Panc1 (cell line): ENCODE data around the gene CHST15. TPM values are rescaled to one million over a fixed set of nuclear protein-coding genes. Genes with fewer than 3 reads are reported as not detected.

ENCODE experiments used
- ATAC-seq: fragments of 200-7000 bp; cut with Tn5 transposase; 2 replicates; pipeline ENCODE4 v1.9.1; 2020; ENCODE audit warnings: mild to moderate bottlenecking, moderate library complexity
- BruUV-seq: library from RNA; stranded (reverse); fragments of 400-500 nt; replicated peaks from 2 replicates; lab custom pipeline; 2021; lab: Mats Ljungman, UMichigan
- CTCF ChIA-PET: fragments of 300-600 bp; sonication (Branson Sonifier 250); formaldehyde crosslinking; loops from one replicate; lab custom pipeline; 2022; ENCODE audit warnings: antibody characterized with exemption; lab: Charles Lee
- POLR2A ChIA-PET: fragments of 300-600 bp; sonication (Branson Sonifier 250); formaldehyde crosslinking; loops from one replicate; lab custom pipeline; 2022; ENCODE audit warnings: antibody characterized with exemption; lab: Charles Lee
- DNase-seq: peaks from one replicate; pipeline ENCODE4 v3.0.0-alpha.2; 2010; ENCODE audit warnings: low read depth, low spot score
- H3K27ac ChIP-seq: 2 replicates; pipeline ENCODE4 v1.5.1; 2011; ENCODE audit warnings: mild to moderate bottlenecking, low read length, inconsistent platforms
- H3K27me3 ChIP-seq: fragments of 200-500 bp; sonication (Bioruptor generic); 2 replicates; pipeline ENCODE4 v1.6.0; 2014; ENCODE audit warnings: low read length, inconsistent platforms; ENCODE audit not compliant: control insufficient read depth, insufficient read depth
- H3K36me3 ChIP-seq: fragments of 200-500 bp; sonication (Bioruptor generic); 2 replicates; pipeline ENCODE4 v1.5.1; 2014; ENCODE audit warnings: inconsistent platforms, mild to moderate bottlenecking, low read length, moderate library complexity; ENCODE audit not compliant: control insufficient read depth, insufficient read depth
- H3K4me1 ChIP-seq: 2 replicates; pipeline ENCODE4 v1.5.1; 2011; ENCODE audit warnings: inconsistent platforms, mild to moderate bottlenecking, low read length, moderate library complexity; ENCODE audit not compliant: control insufficient read depth, insufficient read depth
- H3K4me3 ChIP-seq, 2 experiments: 2 replicates each; pipeline ENCODE4 v1.5.1; 2011 to 2012; ENCODE audit warnings: low read depth in 2 of 2, low read length in 2 of 2, mild to moderate bottlenecking in 2 of 2, inconsistent platforms in 1 of 2, moderate library complexity in 1 of 2
- H3K9me3 ChIP-seq: fragments of 200-500 bp; sonication (Bioruptor generic); 2 replicates; pipeline ENCODE4 v1.5.1; 2014; ENCODE audit warnings: low read depth, mild to moderate bottlenecking, inconsistent platforms, low read length, moderate library complexity; ENCODE audit not compliant: control insufficient read depth, insufficient read depth
- POLR2AphosphoS5 ChIP-seq: IDR thresholded peaks from 2 replicates; pipeline ENCODE4 v1.6.1; 2012; ENCODE audit warnings: mild to moderate bottlenecking, low read depth, low read length, moderate library complexity
- SIN3A ChIP-seq: IDR thresholded peaks from 2 replicates; pipeline ENCODE4 v1.6.1; 2012; ENCODE audit warnings: low read depth, mild to moderate bottlenecking, low read length, moderate library complexity, borderline replicate concordance; ENCODE audit not compliant: insufficient read depth
- TCF7L2 ChIP-seq: IDR thresholded peaks from 2 replicates; pipeline ENCODE4 v1.6.1; 2011; ENCODE audit warnings: mild to moderate bottlenecking, low read depth, low read length, inconsistent platforms
- in situ Hi-C: cut with HindIII; loops from 2 replicates; pipeline ENCODE4 v1.10.0; 2016; ENCODE audit warnings: low sequenced_read_pairs, low pct_unique_long_range_greater_than_20kb
- intact Hi-C: fragments of 100-400 bp; cut with micrococcal nuclease; formaldehyde crosslinking; loops from one replicate; pipeline ENCODE4 v1.10.0; 2022; ENCODE audit not compliant: unreplicated experiment
- total RNA-seq: library from RNA; stranded (reverse); gene quantifications from one replicate; pipeline ENCODE4 v1.2.1, GENCODE V29; 2021; ENCODE audit not compliant: unreplicated experiment
- TF ChIP-seq, protein P1 (sequence below): fragments of 450-650 bp; IDR thresholded peaks from 2 replicates; pipeline ENCODE4 v1.5.1; 2017; ENCODE audit warnings: mild to moderate bottlenecking
- TF ChIP-seq, protein P2 (sequence below), 2 experiments: IDR thresholded peaks; 2 replicates each; pipeline ENCODE4 v1.6.1; 2011 to 2012; ENCODE audit warnings: low read depth in 2 of 2, control low read depth in 1 of 2, low read length in 1 of 2, mild to moderate bottlenecking in 1 of 2, moderate library complexity in 1 of 2; ENCODE audit not compliant: insufficient read depth in 1 of 2

The CHST15 gene
- total RNA-seq, 1 experiment from 2014 or later, result 33.2 TPM

DNA sequence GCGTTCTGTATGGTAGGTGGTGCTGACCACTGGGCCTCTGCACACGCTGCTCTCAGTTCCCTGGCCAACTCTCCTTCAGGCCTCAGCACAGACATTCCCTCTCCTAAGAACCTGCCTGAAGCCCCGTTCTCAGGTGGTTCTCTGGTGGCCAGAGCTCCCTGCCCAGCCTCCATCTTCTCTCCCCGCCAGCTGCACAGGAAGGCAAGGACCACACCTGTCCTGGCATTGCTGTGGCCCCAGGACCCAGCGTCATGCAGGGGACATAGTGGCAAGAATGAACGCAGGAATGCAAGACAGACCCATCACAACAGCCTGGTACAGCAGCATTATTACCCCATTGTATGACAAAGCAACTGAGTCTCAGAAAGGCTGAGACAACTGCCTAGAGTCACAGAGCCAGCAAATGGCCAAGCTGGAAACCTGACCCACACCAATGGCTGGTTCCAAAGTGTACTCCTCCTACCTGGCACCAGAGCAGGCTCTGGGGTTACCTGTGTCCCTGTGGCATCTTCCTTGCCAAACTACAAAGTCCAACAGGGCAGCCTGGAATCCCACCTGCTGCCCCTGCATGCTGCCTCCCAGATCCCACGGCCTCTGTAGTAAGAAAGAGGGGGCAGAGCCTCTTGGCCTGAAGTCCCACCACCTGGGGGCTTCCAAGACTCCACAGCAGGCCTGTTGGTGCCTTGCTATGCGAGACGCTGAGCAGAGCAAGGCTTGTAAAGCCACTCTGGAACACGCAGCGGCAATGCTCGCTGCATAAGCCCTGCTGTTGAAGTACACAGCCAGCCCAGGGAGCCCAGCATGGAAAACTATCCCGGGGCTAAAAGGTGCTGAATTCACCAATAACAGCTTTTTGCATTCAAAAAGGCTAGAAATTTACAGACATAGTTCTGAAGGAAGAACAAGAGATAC is 73.3 kb downstream of the CHST15 start:
- POLR2A ChIA-PET, result interaction anchor here (0.5 kb wide), 1 partner anchor 138 kb away, joined by 3 read pairs; no protein-coding TSS in a partner anchor

DNA sequence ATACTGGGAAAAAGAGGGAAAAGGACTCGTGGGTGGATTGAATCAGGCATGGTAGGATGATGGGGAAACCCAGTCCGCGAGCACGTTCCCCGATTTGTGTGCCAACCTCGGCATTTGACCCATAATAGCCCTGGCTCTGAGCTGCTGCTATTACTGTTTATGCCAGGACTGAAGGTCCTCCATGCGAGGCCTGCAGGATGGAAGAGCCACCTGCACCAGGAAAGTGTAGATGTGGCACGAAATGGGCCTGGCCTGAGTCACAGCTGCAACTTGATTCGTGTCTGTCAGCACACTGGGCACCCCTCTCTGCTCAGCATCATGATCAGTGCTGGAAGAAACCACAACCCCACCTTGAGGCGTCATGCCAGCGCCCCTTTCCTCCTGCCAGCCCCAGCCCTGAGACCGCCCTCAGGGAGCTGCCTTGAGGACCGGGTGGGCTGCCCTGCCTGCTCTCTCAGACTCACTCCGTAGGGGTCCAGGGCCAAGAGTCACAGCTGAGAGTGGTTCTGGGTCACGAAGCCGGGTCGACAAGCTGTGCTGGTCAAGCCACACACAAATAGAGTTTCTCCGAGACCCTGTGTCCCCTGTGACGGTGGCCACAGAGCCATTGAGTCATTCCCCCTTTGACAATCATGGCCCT is 74.4 kb downstream of the CHST15 start:
- H3K9me3 ChIP-seq, result no peaks in the 10 kb centered on the region
- ChIA-PET POLR2A (no interaction called here), CTCF (no interaction called here)
- no peak for ATAC-seq
- no peaks in the 10 kb centered on the region for H3K36me3 ChIP-seq
- H3K27ac ChIP-seq, result no peak overlapping the region
- in situ Hi-C loops (no loop called here), intact Hi-C loops (no loop called here)
- TF ChIP-seq POLR2AphosphoS5, result no peak
- TF ChIP-seq TCF7L2, result no peak
- TF ChIP-seq, protein P1, sequence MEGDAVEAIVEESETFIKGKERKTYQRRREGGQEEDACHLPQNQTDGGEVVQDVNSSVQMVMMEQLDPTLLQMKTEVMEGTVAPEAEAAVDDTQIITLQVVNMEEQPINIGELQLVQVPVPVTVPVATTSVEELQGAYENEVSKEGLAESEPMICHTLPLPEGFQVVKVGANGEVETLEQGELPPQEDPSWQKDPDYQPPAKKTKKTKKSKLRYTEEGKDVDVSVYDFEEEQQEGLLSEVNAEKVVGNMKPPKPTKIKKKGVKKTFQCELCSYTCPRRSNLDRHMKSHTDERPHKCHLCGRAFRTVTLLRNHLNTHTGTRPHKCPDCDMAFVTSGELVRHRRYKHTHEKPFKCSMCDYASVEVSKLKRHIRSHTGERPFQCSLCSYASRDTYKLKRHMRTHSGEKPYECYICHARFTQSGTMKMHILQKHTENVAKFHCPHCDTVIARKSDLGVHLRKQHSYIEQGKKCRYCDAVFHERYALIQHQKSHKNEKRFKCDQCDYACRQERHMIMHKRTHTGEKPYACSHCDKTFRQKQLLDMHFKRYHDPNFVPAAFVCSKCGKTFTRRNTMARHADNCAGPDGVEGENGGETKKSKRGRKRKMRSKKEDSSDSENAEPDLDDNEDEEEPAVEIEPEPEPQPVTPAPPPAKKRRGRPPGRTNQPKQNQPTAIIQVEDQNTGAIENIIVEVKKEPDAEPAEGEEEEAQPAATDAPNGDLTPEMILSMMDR, result no peak
- TF ChIP-seq, protein P2, sequence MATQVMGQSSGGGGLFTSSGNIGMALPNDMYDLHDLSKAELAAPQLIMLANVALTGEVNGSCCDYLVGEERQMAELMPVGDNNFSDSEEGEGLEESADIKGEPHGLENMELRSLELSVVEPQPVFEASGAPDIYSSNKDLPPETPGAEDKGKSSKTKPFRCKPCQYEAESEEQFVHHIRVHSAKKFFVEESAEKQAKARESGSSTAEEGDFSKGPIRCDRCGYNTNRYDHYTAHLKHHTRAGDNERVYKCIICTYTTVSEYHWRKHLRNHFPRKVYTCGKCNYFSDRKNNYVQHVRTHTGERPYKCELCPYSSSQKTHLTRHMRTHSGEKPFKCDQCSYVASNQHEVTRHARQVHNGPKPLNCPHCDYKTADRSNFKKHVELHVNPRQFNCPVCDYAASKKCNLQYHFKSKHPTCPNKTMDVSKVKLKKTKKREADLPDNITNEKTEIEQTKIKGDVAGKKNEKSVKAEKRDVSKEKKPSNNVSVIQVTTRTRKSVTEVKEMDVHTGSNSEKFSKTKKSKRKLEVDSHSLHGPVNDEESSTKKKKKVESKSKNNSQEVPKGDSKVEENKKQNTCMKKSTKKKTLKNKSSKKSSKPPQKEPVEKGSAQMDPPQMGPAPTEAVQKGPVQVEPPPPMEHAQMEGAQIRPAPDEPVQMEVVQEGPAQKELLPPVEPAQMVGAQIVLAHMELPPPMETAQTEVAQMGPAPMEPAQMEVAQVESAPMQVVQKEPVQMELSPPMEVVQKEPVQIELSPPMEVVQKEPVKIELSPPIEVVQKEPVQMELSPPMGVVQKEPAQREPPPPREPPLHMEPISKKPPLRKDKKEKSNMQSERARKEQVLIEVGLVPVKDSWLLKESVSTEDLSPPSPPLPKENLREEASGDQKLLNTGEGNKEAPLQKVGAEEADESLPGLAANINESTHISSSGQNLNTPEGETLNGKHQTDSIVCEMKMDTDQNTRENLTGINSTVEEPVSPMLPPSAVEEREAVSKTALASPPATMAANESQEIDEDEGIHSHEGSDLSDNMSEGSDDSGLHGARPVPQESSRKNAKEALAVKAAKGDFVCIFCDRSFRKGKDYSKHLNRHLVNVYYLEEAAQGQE (IDR thresholded peaks at IDR 0.05; ENCODE audit: insufficient read depth in 1 of 2, low read depth in 2 of 2, low read length in 1 of 2), result no peak
- TF ChIP-seq SIN3A, result no peak
- H3K4me3 ChIP-seq, result no peak overlapping the region
- DNase-seq, result no peak
- no peaks in the 10 kb centered on the region for H3K27me3 ChIP-seq
- H3K4me1 ChIP-seq, result no peaks in the 10 kb centered on the region
- BruUV-seq, result no TSS peak

More for the DNA sequence above, 73.3 kb downstream of the CHST15 start:
- no peak for ATAC-seq
- intact Hi-C loops (no loop called here), in situ Hi-C loops (no loop called here)
- BruUV-seq, result no TSS peak
- no peaks in the 10 kb centered on the region for H3K9me3 ChIP-seq
- no peaks in the 10 kb centered on the region for H3K36me3 ChIP-seq
- H3K4me3 ChIP-seq, result no peak overlapping the region
- no peak for DNase-seq
- CTCF ChIA-PET, result no interaction called here
- H3K27ac ChIP-seq, result no peak overlapping the region
- no peaks in the 10 kb centered on the region for H3K4me1 ChIP-seq
- no peaks in the 10 kb centered on the region for H3K27me3 ChIP-seq
- no peak for TF ChIP-seq POLR2AphosphoS5
- TF ChIP-seq, protein P2 (IDR thresholded peaks at IDR 0.05; ENCODE audit: insufficient read depth in 1 of 2, low read depth in 2 of 2, low read length in 1 of 2), result no peak
- TF ChIP-seq, protein P1, result no peak
- TF ChIP-seq TCF7L2, result no peak
- TF ChIP-seq SIN3A, result no peak
